Fibroblast of peridontal ligament (primary cell): ENCODE results near the gene PPP2R3B.
"Not testable (repeated sequence)": the region's sequence is repeated elsewhere in the genome, so short reads cannot be mapped to it uniquely, and the experiment has no call there.

Source experiments
- DNase-seq: peaks from one replicate; pipeline ENCODE4 v3.0.0-alpha.2; 2010; ENCODE audit errors: extremely low read depth

The PPP2R3B gene

GRCh38 chrX:320126-320783 is 66.5 kb downstream of the PPP2R3B start:
- DNase-seq = peak; percentile 25

- DNase-seq = no peak
These were observed 67.1 kb downstream of the PPP2R3B start for GRCh38 chrX:319579-320125.

- peak; percentile 99 for DNase-seq
These were observed 67.7 kb downstream of the PPP2R3B start, which contains the start of gene GTPBP6 for GRCh38 chrX:318739-319578. GTPBP6 (minus strand) TSS chrX:318796; CDS start chrX:318787, 9 bp downstream.

GRCh38 chrX:318068-318738 is 68.5 kb downstream of the PPP2R3B start:
- peak; percentile 97 for DNase-seq

- no peak for DNase-seq
These were observed 69.2 kb downstream of the PPP2R3B start for GRCh38 chrX:317424-318067.

GRCh38 chrX:316351-317325 is 70.1 kb downstream of the PPP2R3B start:
- no peak for DNase-seq

GRCh38 chrX:314781-315595 is 71.7 kb downstream of the PPP2R3B start:
- DNase-seq = no peak

- no peak for DNase-seq
These were observed 72.7 kb downstream of the PPP2R3B start for GRCh38 chrX:314049-314448.

GRCh38 chrX:313546-313945 is 73.2 kb downstream of the PPP2R3B start:
- DNase-seq = no peak

- no peak for DNase-seq
These were observed 73.9 kb downstream of the PPP2R3B start for GRCh38 chrX:312621-313331.

- no peak for DNase-seq
These were observed 75.3 kb downstream of the PPP2R3B start for GRCh38 chrX:311156-312129.

- no peak for DNase-seq
These were observed 76.0 kb downstream of the PPP2R3B start for GRCh38 chrX:310621-311155.

- DNase-seq = no peak
These were observed 77.7 kb downstream of the PPP2R3B start for GRCh38 chrX:308821-309520.

GRCh38 chrX:307261-308111 is 79.2 kb downstream of the PPP2R3B start:
- no peak for DNase-seq

GRCh38 chrX:306614-307251 is 80.0 kb downstream of the PPP2R3B start:
- DNase-seq = not testable (repeated sequence)
